ENCODE measurements around the gene ZNF774.

GRCh38 chr15:90375071-90375470 lies 23.0 kb downstream of the ZNF774 start:
- TF ChIP-seq CTCF (IDR thresholded peaks at IDR 0.05 in 4 of 5, conservative IDR thresholded peaks at IDR 0.05 in 1 of 5): no peak
- TF ChIP-seq POLR2A (IDR thresholded peaks at IDR 0.05): no peak

All from gastrocnemius medialis (tissue), 4 donors.